Esophagus muscularis mucosa (tissue), 4 donors: ENCODE data around the gene NT5C2. TPM values are rescaled to one million over a fixed set of nuclear protein-coding genes. Genes with fewer than 3 reads are reported as not detected.
"Not testable (repeated sequence)": the region's sequence is repeated elsewhere in the genome, so short reads cannot be mapped to it uniquely, and the experiment has no call there.

Experiments
- DNase-seq: peaks from one replicate; pipeline ENCODE4 v3.0.0-alpha.2; 2017; ENCODE audit errors: extremely low spot score
- H3K27ac ChIP-seq, 4 donors: fragments of 200-600 bp; sonication (generic); replicated peaks in 1 of 4; 1 replicate in 3 of 4; 2 replicates in 1 of 4; pipeline ENCODE4 v1.5.1; 2016 to 2019; ENCODE audit warnings: mild to moderate bottlenecking in 1 of 4
- H3K27me3 ChIP-seq, 4 donors: fragments of 200-600 bp; sonication (generic); one replicate each; pipeline versions ENCODE4 v1.5.1 to v1.6.0; 2016 to 2019
- H3K36me3 ChIP-seq, 4 donors: fragments of 200-600 bp; sonication (generic); one replicate each; pipeline ENCODE4 v1.5.1; 2016 to 2019
- H3K4me1 ChIP-seq, 4 donors: fragments of 200-600 bp; sonication (generic); one replicate each; pipeline ENCODE4 v1.5.1; 2016 to 2019
- H3K4me3 ChIP-seq, 4 donors: fragments of 200-600 bp; sonication (generic); 1 replicate in 2 of 4; 2 replicates in 2 of 4; pipeline ENCODE4 v1.5.1; 2016 to 2019; ENCODE audit warnings: mild to moderate bottlenecking in 4 of 4, moderate library complexity in 1 of 4
- H3K9me3 ChIP-seq, 4 donors: fragments of 200-600 bp; sonication (generic); 1 replicate in 3 of 4; 2 replicates in 1 of 4; pipeline ENCODE4 v1.5.1; 2016 to 2019
- EP300 ChIP-seq: sonication (generic); formaldehyde crosslinking; IDR thresholded peaks from one replicate; pipeline ENCODE4 v1.6.1; 2017; ENCODE audit warnings: antibody characterized with exemption
- POLR2A ChIP-seq: fragments of 450-650 bp; IDR thresholded peaks from one replicate; pipeline ENCODE4 v1.6.1; 2017; ENCODE audit warnings: antibody characterized with exemption, moderate library complexity, mild to moderate bottlenecking, low read depth
- POLR2AphosphoS5 ChIP-seq, 2 donors: sonication (generic); formaldehyde crosslinking; IDR thresholded peaks; one replicate each; pipeline ENCODE4 v1.6.1; 2017; ENCODE audit warnings: antibody characterized with exemption in 2 of 2
- WGBS: methylation state at CpG from one replicate; pipeline ENCODE4 v1.1.5; 2018; 5-methylcytosine and 5-hydroxymethylcytosine counted together
- intact Hi-C: fragments of 100-400 bp; cut with DNase I; formaldehyde crosslinking; loops from one replicate; pipeline ENCODE4 v1.15.1; 2023
- total RNA-seq, 4 donors: library from RNA; depleted of rRNA; stranded (reverse); fragments of >200 nt; gene quantifications; one replicate each; pipeline versions ENCODE4 v1.1.0 to v1.2.1, GENCODE V29; 2016
- TF ChIP-seq, protein P1 (sequence below), 3 experiments: fragments of 200-600 bp in 2 of 3; fragments of 450-650 bp in 1 of 3; sonication (generic) in 2 of 3; IDR thresholded peaks; one replicate each; pipeline ENCODE4 v1.5.1; 2017 to 2019; ENCODE audit warnings: antibody characterized with exemption in 3 of 3, mild to moderate bottlenecking in 2 of 3, moderate library complexity in 1 of 3

Gene NT5C2
- total RNA-seq, 4 donors from 2014 or later: 49.3 to 85.3 (median 66.0) TPM

DNA sequence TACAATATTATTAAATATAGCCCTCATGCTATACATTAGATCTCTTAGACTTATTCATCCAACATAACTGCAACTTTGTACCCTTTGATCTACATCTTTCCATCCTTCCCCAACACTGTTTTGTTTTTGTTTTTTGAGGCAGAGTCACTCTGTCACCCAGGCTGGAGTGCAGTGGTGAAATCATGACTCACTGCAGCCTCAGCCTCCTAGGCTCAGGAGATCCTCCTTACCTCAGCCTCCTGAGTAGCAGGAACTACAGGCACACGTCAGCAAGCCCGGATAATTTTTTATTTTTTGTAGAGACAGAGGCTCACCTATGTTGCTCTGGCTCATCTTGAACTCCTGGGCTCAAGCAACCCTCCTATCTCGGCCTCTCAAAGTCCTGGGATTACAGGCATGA, 53.3 kb downstream of the NT5C2 start:
- H3K27me3 ChIP-seq: no peaks in the 10 kb centered on the region
- H3K4me1 ChIP-seq: peaks cover 12 to 25% (median 18%) of the 10 kb centered on the region in 4 donors
- peaks cover 0 to 56% (median 32%) of the 10 kb centered on the region in 4 donors for H3K36me3 ChIP-seq
- intact Hi-C loops: no loop called here
- WGBS: 100% methylated on average over 3 of the region's 3 CpGs
- no peak overlapping the region for H3K4me3 ChIP-seq
- no peaks in the 10 kb centered on the region for H3K9me3 ChIP-seq
- no peak overlapping the region for H3K27ac ChIP-seq
- TF ChIP-seq, protein P1, sequence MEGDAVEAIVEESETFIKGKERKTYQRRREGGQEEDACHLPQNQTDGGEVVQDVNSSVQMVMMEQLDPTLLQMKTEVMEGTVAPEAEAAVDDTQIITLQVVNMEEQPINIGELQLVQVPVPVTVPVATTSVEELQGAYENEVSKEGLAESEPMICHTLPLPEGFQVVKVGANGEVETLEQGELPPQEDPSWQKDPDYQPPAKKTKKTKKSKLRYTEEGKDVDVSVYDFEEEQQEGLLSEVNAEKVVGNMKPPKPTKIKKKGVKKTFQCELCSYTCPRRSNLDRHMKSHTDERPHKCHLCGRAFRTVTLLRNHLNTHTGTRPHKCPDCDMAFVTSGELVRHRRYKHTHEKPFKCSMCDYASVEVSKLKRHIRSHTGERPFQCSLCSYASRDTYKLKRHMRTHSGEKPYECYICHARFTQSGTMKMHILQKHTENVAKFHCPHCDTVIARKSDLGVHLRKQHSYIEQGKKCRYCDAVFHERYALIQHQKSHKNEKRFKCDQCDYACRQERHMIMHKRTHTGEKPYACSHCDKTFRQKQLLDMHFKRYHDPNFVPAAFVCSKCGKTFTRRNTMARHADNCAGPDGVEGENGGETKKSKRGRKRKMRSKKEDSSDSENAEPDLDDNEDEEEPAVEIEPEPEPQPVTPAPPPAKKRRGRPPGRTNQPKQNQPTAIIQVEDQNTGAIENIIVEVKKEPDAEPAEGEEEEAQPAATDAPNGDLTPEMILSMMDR (IDR thresholded peaks at IDR 0.05): no peak
- TF ChIP-seq POLR2AphosphoS5 (IDR thresholded peaks at IDR 0.05) (no peak), POLR2A (no peak), EP300 (no peak)
- DNase-seq: no peak

DNA sequence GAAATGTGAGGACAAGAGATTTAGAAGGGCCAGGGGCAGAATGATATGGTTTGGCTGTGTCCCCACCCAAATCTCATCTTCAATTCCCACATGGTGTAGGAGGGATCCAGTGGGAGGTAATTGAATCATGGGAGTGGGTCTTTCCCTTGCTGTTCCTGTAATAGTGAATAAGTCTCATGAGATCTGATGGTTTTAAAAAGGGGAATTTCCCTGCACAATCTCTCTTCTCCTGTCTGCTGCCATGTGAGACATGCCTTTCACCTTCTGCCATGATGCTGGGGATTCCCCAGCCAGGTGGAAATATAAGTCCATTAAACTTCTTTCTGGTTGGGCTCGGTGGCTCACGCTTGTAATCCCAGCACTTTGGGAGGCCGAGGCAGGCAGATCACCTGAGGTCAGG, 57.9 kb downstream of the NT5C2 start:
- H3K27ac ChIP-seq, H3K27me3 ChIP-seq, H3K4me3 ChIP-seq, H3K9me3 ChIP-seq, DNase-seq, intact Hi-C loops, H3K4me1 ChIP-seq: not testable (repeated sequence)
- WGBS: 100% methylated on average over 3 of the region's 3 CpGs
- peaks cover 0 to 73% (median 48%) of the 10 kb centered on the region in 4 donors for H3K36me3 ChIP-seq

DNA sequence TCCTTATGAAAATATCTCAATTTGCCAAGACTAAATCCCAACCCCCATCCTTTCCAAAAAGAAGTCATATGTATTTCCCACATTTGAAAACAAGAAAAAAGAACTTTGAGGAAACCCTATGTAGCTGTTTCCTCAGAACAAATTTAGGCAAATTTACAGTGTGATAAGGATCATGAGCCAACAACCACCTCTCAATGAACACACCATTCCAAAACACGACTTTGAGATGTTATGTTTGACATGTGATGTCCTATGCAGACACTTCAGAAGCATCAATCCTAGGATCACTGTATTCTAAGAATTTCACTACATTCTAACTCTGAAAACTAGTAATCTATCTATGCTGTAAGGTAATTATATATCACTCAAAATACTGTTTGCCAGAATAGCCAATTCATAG, 62.2 kb downstream of the NT5C2 start:
- peaks cover 3 to 15% (median 7%) of the 10 kb centered on the region in 4 donors for H3K4me1 ChIP-seq
- H3K9me3 ChIP-seq: no peaks in the 10 kb centered on the region
- TF ChIP-seq POLR2A (no peak), EP300 (no peak), POLR2AphosphoS5 (IDR thresholded peaks at IDR 0.05) (no peak)
- TF ChIP-seq, protein P1 (IDR thresholded peaks at IDR 0.05): no peak
- intact Hi-C loops: no loop called here
- no peak overlapping the region for H3K4me3 ChIP-seq
- no peak overlapping the region for H3K27ac ChIP-seq
- 78% methylated on average over 1 of the region's 1 CpG for WGBS
- no peak for DNase-seq
- peaks cover 0 to 55% (median 35%) of the 10 kb centered on the region in 4 donors for H3K36me3 ChIP-seq
- H3K27me3 ChIP-seq: no peaks in the 10 kb centered on the region

DNA sequence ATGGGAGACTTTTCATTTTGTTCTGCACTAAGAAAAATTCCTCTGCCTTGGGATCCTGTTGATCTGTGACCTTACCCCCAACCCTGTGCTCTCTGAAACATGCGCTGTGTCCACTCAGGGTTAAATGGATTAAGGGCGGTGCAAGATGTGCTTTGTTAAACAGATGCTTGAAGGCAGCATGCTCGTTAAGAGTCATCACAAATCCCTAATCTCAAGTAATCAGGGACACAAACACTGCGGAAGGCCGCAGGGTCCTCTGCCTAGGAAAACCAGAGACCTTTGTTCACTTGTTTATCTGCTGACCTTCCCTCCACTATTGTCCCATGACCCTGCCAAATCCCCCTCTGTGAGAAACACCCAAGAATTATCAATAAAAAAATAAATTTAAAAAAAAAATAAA, 62.9 kb downstream of the NT5C2 start:
- H3K36me3 ChIP-seq: peaks cover 0 to 48% (median 29%) of the 10 kb centered on the region in 4 donors
- intact Hi-C loops, H3K4me3 ChIP-seq, H3K9me3 ChIP-seq, H3K27me3 ChIP-seq, DNase-seq, H3K27ac ChIP-seq: not testable (repeated sequence)
- peaks cover 10 to 21% (median 12%) of the 10 kb centered on the region in 4 donors for H3K4me1 ChIP-seq
- 92% methylated on average over 5 of the region's 5 CpGs for WGBS

DNA sequence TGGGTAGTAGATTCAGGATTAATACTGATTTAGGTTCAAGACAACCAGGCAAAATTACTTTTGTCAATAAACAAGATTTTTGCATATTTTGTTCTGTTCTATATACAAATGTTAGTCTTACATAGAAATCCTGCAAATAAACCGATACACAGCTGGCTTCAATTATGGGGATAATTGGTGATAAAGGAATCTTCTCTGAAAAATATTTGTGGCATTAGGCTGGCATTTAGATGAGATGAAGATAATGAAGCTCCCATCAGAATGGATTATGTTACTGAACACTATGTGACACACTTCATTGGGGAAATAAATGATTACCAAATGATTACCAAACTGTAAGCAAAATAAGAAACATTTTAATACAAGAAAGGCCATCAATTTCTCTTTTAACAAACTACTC, 65.8 kb downstream of the NT5C2 start:
- 91% methylated on average over 1 of the region's 1 CpG for WGBS
- H3K4me1 ChIP-seq: peaks cover 38 to 45% (median 41%) of the 10 kb centered on the region in 4 donors
- no peak for TF ChIP-seq EP300
- H3K27me3 ChIP-seq: no peaks in the 10 kb centered on the region
- intact Hi-C loops: no loop called here
- H3K4me3 ChIP-seq: no peak overlapping the region
- no peak for DNase-seq
- H3K9me3 ChIP-seq: no peaks in the 10 kb centered on the region
- H3K36me3 ChIP-seq: peaks cover 0 to 22% (median 10%) of the 10 kb centered on the region in 4 donors
- H3K27ac ChIP-seq: no peak overlapping the region

DNA sequence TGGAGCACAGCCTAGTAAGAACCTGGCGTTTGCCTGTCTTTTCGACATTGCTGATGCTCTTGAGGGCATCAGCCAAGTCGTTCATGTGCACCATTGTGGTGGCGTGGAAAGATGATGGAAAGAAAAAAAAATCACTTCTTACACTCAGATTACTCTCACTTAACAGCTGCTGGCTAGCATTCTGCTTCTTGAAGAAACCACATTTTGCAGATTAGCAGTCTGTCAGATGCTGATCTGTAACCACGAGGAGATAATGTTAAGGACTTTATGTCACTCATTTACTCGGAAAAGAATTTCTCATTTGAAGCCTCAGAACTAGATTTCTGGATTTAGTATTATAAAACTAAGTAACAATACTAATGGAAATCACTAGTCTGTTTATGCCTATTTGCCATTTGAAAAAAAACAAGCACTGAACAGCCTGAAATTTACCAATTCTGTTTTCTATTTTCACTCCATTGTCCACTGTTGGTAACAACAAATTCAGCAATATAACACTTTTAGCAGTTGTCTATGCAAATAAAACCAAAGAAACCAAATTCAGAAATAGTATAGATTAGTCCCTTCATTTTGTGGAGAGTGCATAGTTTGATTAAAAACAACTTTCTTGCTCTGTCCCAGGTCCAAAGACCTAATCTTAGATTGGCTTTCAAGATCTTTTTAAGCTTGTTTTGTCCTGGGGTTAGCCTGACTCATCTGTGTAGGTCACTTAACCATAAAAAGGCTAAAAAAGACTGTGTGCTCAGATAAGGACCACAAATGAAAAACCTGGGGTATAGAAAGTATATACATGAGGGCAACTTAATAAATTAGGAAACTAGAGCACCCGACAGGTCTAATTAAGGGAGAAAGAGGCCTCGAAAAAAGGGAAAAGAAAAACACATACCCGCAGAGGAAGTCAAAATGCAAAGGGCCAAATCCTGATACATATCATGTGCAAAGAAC, 67.5 kb downstream of the NT5C2 start:
- intact Hi-C loops: no loop called here
- H3K4me3 ChIP-seq: no peak overlapping the region
- WGBS: 74% methylated on average over 9 of the region's 9 CpGs
- no peaks in the 10 kb centered on the region for H3K27me3 ChIP-seq
- H3K36me3 ChIP-seq: peaks cover 0 to 17% (median 7%) of the 10 kb centered on the region in 4 donors
- no peak overlapping the region for H3K27ac ChIP-seq
- no peaks in the 10 kb centered on the region for H3K9me3 ChIP-seq
- TF ChIP-seq EP300 (no peak), POLR2A (no peak), POLR2AphosphoS5 (IDR thresholded peaks at IDR 0.05) (no peak)
- TF ChIP-seq, protein P1 (IDR thresholded peaks at IDR 0.05): no peak
- DNase-seq: no peak
- peaks cover 53 to 62% (median 57%) of the 10 kb centered on the region in 4 donors for H3K4me1 ChIP-seq
